Stimulated activated CD4-positive, alpha-beta T cell treated with anti-CD3 and anti-CD28 coated beads, TNF-alpha, amount 100 ng/mL, for 48 hours (primary cell): ENCODE data around the gene CD2AP.
"Not testable (repeated sequence)": the region's sequence is repeated elsewhere in the genome, so short reads cannot be mapped to it uniquely, and the experiment has no call there.

Experiments
- DNase-seq, 3 donors: peaks; one replicate each; pipeline ENCODE4 v3.0.0-alpha.2; 2020; ENCODE audit warnings: low read depth in 3 of 3

The CD2AP gene

DNA sequence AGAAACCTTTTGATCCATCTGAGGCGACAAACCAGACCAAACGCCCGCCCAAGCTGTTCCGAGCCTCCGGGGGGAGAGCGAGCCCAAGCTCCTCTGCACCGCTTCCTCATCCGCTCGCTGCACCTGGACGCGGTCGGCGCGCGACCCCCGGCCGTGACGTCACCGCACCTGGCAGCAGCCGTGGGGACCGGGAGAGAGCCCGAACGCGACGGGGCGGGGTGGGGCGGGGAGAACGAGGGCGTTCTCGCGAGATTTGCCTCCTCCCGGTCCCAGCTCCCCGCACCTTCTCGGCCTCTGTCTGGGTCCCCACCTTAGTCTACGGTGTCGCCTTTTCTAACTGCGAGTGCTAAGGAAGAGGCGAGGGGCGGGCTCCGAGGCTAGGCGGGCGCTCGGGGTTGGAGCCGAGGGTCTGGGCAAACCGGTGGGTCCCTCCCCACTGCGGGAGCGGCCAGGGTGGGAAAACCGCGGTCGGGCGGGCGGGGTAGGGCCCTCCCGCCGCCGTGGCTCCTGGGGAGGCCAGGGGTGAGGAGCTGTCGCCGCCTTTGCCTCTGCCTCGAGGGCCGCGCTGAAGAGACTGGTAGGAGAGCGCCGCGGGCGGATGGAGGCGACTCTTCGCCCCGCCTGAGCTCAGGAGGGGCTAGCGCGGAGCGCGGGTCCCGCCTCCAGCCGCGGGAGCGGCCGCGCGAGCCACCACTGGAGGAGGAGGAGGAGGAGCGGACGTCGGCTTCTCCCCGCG is at the start of gene CD2AP:
Gene CD2AP (plus strand): TSS at position 293 of the 736 bp plus-strand sequence. CDS start 456 bp downstream, outside the sequence.
- peak; percentile 65 to 85 (median 75) for DNase-seq

DNA sequence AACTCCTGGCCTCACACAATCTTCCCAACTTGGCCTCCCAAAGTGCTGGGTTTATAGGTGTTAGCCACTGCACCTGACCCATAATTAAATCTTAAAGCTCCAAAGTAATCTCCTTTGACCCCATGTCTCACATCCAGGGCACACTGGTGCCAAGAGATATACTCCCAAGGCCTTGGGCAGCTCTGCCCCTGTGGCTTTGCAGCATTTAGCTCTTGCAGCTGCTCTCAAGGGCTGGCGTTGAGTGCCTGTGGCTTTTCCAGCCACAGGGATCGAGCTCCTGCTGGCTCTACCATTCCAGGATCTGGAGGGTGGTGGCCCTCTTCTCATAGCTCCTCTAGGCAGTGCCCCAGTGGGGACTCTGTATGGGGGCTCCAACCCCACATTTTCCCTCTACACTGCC is 49.3 kb upstream of the CD2AP start:
- no peak for DNase-seq

GRCh38 chr6:47428746-47429664 is 48.6 kb upstream of the CD2AP start:
- no peak for DNase-seq

DNA sequence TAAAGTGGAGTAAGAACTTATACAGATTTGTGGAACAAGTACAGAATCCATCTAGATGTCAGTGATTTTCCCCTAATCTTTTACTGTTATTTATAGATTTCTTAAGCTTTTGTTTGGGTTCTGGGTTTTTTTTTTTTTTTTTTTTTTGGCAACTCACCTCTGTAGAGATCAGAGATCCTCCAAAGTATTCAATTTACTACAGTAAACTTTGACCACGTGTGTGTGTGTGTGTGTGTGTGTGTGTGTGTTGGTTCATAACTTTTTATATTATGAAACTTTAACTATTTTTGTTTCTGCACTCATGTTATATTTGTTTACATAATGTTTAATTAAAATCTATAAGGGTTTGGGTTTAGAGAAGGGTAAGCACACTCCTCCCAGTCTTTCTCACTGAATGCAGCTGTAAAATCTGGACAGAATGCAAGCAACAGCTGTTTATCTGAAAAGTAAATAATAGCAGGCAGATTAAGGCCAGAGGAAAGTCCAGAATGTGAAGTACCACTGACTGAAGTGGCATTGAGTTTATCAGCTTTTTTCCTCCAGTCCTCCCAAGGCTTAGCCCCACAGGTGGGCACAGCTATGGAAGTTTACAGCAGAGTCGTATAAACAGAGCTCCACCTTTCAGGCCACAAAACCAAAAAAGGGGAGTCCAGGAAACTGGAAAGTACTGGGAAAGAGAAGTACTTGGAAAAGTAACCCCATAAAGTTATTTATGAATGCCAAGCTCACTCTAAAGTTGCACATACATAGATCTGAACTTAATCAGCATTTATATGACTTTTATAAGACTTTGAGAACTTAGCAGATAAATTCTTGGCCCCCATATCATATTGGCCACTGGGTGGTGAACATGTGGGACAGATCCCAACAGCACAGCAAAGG is 43.0 kb upstream of the CD2AP start:
- DNase-seq: no peak

DNA sequence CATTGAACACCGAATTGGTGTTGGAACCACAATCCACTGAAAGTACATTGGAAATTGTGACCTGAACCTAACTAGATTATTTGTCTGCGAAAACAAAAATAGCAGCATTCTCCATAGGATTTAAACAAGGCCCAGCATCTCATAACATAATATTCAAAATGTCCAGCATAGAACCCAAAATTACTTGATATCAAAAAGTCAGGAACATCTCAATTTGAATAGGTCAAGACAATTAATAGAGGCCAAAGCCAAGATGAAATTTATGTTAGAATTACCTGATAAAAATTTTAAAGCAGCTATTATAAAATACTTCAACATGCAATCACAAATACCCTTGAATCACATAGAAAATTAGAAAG is 42.4 kb upstream of the CD2AP start:
- DNase-seq: no peak

DNA sequence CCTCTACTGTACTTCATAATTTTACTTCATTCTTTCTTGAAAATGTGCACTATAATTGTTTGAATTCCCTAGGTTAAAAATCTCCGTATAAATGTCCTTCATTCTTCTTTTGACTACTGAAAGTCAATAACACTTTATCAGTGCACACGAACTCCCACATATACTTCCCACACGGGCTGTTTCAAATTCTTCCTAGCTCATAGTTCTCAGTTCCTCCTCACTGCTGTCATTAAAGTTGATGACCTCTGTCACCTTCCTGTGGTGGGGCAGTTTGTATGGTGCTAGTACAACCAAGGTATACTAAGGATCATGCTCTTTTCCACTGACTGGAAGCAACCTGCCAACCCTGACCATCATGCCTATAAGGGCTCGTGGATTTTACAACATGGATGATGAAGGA is 40.0 kb upstream of the CD2AP start:
- no peak for DNase-seq

- DNase-seq: no peak
Observed at GRCh38 chr6:47438481-47439347, 38.9 kb upstream of the CD2AP start.

DNA sequence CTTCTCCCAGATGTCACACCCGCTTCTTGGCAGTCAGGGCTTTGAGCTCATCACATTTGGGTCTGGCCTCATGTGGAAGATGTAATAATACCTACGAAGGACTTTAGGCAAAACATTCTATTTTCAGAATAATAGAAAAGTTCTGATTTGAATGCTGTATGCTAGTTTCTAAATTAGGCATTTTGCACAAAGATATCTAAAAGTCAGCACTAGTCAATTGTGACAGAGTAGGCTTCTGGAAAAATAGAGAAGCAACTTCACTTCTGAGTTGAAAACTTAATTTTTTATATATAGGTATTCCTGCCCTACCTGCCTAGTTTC is 38.3 kb upstream of the CD2AP start:
- no peak for DNase-seq

GRCh38 chr6:47440719-47441118 is 36.9 kb upstream of the CD2AP start:
- DNase-seq: no peak

DNA sequence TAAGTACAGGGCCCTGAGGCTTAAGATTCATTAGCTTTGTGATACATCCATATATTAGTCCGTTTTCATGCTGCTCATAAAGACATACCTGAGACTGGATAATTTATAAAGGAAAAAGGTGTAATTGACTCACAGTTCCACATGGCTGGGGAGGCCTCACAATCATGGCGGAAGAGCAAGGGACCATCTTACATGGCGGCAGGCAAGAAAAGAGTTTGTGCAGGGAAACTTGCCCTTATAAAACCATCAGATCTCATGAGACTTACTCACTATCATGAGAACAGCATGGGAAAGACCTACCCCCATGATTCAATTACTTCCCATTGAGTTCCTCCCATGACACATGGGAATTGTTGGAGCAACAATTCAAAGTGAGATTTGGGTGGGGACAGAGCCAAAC is 32.6 kb upstream of the CD2AP start:
- not testable (repeated sequence) for DNase-seq

DNA sequence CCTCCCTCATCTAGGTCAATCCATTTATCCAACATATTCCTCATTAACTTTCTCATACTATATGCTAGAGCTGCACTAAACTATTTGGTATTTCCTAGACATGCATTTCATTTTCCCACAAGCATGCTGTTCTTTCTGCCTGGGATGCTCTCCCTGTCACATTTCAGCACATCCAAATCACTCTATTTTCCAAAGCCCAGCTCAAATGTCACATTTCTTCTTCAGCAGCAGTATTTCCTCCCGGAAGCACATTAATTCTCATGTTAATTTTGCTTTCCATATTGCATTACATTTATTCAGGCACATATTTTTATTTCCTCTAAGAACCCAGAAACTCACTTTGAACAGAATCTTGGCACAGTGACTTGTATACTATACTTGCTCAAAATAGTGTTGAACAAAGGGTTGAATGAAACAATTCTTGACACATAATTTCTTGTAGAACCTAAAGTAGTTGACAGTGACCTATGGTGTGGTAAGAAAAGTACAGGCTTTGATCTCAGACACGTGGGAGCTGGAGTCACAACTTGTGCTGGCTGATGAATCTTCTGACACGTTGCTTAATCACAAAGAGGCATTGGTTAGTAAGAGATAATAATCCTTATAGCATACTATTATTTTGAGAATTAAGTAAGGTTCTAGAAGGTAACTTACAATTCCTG is 30.8 kb upstream of the CD2AP start:
- no peak for DNase-seq

- no peak for DNase-seq
Observed at GRCh38 chr6:47447722-47448121, 29.9 kb upstream of the CD2AP start.

DNA sequence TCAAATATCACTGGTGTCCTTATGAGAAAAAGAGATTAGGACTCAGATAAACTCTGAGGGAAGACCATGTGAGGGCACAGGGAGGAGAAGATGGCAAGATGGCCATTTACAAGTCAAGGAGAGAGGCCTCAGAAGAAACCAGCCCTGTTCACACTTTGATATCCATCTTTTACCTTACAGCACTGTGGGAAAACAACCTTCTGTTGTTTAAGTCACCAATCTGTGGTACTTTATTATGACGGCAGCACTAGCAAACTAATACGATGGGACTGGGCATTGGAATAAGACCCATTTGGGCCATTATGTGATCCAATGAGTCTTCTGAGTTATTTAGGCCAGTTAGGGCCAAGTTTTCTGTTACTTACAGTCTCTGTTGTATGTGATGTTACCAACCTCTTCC is 26.4 kb upstream of the CD2AP start:
- DNase-seq: no peak

DNA sequence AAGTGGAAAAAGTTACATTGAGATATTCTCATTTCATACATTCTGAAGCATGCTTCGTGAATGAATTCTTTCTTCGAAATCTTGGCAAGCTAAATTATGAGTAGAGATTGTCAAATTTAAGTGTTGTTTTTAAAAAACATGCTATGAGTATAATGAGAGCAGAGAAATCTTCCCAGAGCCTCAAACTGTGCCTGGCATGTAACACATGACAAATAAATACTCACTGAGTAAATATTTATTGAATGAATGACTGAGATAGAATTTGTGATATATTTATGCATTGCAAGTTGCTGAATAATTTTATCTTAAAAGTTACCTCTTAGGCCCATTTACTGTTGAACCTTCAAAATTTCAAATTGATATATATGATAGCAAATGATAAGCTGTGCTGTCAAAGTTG is 24.7 kb upstream of the CD2AP start:
- DNase-seq: no peak

DNA sequence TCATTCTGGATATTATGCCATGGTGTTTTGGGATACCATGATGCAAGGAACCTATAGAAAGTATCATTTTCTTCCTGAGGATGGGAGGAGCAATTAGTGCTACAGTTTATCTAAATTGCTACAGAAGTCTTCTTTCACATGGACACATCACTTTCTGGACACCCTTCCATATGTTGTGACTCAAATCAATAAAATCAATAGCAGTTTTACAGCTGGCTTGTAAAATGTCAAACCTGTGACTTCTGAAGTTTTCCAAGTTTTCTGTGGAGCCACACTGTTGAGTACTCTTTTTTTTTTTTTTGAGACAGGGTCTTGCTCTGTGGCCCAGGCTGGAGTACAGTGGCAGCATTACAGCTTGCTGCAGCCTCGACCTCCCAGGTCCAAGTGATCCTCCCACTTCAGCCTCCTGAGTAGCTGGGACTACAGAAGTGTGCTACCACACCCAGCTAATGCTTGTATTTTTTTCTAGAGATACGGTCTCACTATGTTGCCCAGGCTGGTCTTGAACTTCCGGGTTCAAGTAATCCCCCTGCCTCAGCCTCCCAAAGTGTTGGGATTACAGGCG is 24.1 kb upstream of the CD2AP start:
- no peak for DNase-seq

DNA sequence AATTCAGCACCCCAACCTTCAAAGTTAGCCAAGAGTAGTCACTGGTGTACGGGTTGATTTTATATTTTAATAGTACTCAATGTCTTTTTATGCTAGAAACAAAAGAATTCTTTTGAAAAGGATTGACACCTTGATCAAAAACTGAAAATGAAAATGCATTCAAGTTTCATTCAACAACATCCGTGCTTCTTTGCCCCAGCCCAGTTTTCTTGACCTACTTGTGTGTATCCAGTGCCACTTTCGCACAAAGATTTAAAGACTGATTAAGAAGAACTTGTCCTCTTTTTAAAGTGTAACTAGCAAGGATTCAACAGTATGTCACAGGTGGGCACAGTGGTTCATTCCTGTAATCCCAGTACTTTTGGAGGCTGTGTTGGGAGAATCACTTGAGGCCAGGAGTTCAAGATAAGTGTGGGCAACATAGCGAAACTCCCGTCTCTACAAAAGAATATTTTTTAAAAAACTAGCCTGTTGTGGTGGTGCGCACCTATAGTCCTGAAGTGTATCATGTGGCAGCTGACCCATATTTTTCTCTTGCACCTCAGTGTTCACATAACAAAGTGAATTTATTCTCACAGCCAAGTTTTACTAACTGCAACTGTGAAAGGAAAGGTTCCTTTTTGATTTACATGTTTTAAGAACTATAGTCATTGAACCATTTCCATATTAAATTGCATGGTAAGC is 22.7 kb upstream of the CD2AP start:
- no peak for DNase-seq

DNA sequence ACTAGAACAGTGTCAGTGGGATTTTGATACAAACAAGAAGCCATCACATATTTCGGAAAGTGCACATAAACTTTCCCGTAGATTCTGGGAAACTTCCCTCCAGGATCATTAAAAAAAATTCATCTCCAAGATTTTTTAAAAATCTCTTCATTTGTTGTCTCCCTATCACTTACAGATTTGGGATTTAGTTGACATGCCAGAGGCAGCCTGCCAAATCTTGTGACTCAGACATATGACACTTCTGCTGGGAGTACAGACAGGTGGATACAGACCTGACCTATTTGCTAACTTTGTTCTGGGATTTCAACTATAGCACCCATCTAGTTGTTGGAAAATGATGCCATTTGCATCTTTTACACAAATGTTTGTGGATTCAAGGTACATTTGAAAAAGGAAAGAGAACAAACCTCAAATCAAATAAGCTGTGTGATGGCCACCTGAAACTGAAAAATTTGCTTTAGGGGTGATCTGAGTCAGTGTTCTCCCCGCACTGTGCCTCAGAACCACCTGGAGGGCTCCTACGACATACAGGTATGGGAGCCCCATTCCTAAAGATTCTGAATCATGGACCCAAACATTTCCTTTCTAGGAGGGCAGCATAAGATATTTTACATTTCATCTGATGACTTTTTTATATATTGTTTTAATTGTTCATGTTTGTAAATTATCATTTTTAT is 21.9 kb upstream of the CD2AP start:
- no peak for DNase-seq

DNA sequence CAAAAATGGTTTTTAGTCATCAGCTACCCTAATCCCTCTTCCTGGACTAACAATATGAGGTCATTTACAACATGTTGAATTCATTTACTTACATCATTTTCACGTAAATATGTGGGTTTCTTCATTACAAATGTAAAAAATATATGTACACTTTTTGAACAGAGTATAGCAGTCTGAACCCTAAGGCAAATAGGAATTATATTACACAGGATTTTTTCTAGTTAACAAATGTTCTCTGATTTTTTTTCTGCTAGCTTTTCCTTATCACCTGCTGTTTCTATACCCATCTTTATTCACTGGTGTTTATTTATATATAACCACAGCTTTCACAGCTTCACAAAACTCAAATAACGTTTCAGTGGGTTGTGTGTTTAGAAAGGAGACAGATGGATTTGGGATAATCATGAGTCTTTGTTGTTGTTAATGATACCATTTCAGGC is 21.0 kb upstream of the CD2AP start:
- no peak for DNase-seq

DNA sequence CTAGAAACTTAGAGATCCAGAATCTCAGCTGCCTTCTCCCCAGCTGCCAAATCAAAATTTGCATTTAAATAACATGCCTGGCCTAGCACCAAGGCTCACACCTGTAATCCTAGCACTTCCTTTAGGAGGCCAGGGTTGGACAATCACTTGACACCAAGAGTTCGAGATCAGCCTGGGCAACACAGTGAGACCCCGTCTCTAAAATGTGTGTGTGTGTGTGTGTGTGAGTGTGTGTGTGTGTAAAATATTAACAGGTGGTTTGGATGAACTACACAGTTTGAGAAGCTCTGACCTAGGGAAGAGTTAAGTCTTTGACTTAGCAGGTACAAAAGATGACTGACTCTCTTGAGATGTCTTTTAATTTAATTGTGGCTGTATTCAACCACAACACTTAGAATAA is 20.2 kb upstream of the CD2AP start:
- DNase-seq: no peak
